ENCODE data around the gene ZNF71.

DNA sequence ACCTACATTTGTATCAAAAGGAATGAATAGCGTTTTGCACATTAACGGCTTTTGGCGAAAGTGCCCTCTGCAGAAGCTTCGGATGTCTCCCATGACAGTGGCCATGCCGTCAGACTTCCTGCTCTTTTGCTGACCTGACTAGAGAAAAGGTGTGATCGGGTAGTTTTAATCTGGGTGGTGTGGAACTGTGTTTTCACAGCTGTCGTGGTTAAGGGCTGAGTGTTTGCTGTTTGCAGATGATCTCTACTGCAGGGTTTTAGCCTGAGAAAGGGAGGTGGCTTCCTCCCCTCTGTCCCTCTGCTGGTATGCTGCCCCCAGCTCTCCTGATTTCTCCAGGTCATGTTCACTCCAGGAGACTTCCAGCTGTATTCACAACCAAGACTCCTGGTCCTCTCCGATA is 22.4 kb downstream of the ZNF71 start:
- TF ChIP-seq, protein P1, sequence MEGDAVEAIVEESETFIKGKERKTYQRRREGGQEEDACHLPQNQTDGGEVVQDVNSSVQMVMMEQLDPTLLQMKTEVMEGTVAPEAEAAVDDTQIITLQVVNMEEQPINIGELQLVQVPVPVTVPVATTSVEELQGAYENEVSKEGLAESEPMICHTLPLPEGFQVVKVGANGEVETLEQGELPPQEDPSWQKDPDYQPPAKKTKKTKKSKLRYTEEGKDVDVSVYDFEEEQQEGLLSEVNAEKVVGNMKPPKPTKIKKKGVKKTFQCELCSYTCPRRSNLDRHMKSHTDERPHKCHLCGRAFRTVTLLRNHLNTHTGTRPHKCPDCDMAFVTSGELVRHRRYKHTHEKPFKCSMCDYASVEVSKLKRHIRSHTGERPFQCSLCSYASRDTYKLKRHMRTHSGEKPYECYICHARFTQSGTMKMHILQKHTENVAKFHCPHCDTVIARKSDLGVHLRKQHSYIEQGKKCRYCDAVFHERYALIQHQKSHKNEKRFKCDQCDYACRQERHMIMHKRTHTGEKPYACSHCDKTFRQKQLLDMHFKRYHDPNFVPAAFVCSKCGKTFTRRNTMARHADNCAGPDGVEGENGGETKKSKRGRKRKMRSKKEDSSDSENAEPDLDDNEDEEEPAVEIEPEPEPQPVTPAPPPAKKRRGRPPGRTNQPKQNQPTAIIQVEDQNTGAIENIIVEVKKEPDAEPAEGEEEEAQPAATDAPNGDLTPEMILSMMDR (IDR thresholded peaks at IDR 0.05; ENCODE audit: low read length): no peak
- TF ChIP-seq EZH2 (optimal IDR thresholded peaks at IDR 0.05; ENCODE audit: low read depth, low read length): no peak
